AG09319 (cell line): ENCODE measurements around the gene MITF.

ENCODE experiments used
- DNase-seq: peaks from one replicate; pipeline ENCODE4 v3.0.0-alpha.2; 2010; ENCODE audit warnings: low read depth; ENCODE audit errors: extremely low read depth
- CTCF ChIP-seq: IDR thresholded peaks from 2 replicates; pipeline ENCODE4 v1.5.1; 2011; ENCODE audit warnings: low read depth, mild to moderate bottlenecking, inconsistent platforms, low read length, moderate library complexity

MITF gene

GRCh38 chr3:69842351-69842750 lies 103.1 kb downstream of the MITF start:
- TF ChIP-seq CTCF, result no peak
- no peak for DNase-seq

GRCh38 chr3:69842789-69843188 lies 103.5 kb downstream of the MITF start:
- no peak for DNase-seq

DNA sequence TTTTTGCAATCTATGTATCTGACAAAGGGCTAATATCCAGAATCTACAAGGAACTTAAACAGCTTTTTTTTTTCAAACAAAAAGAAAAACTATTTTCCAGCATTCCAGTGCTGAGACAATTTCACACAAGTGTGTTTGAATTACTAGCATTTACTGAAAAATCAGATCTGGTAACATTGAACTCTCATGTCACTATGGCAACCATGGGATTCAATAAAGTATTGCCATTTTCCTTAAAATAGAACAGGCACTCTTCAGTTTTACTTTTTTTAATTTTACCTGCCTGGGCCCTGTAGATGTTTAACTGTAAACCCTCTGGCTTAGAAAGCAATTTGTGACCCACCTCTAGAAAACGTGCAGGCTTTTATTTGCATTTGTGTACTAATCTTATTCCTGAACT lies 105.4 kb downstream of the MITF start:
- DNase-seq, result no peak
- no peak for TF ChIP-seq CTCF

More at GRCh38 chr3:69842789-69843188, 103.5 kb downstream of the MITF start:
- TF ChIP-seq CTCF, result no peak

DNA sequence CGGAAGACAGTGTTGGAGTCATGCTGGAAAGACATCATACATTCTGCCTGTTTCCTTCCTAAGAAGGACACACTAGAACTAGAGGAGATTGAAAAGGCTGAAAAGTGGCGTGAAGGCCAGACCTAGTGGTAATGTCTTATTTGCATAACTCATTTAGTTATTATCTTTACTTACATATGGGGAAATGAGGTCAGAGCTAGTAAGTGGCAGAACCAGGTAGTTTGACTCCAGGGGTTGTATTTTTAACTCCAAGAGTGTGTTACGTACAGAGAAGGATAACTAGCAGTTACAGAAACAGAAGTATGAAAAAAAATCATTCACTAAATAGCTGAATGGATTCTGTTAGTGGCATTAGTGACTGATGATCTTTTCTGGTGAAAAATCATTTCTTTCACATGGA lies 108.0 kb downstream of the MITF start:
- no peak for DNase-seq
- TF ChIP-seq CTCF, result no peak

DNA sequence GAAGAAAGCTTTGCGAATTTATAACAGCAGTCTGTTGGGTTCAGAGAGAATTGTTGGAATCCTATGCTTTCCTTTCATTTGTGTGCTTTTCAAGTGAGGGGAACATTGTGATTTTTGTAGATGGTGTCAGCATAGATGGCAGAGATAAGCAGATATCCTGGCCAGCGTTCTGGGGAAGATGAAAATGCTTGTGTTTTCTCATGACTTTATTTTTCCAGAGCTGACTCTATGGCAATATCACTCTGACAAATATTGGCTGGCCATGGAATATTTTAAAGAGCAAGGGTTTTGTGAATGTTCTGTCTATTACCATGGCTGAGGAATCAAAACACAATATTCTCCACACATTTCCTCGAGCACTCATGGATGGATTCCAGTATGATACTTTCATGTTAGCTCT lies 108.8 kb downstream of the MITF start:
- TF ChIP-seq CTCF, result no peak
- no peak for DNase-seq

DNA sequence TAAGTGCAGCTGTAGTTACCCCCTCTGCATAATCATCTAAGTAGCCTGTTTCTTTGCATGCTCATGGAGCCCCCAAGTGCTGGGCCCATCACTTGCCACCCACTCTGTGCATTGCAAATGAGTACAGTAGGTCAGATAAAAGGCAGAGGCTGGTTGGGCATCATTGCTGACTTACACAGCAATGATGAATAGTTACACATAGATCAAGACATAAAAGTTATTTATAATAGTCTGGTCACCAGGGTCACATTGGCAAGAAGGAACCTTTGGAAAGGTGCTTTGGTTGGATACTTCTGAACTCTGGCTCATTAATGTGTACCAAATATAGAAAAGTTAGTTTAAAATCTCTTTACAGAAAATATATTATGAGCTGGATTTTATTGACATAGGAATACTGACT lies 111.6 kb downstream of the MITF start:
- no peak for DNase-seq
- no peak for TF ChIP-seq CTCF

DNA sequence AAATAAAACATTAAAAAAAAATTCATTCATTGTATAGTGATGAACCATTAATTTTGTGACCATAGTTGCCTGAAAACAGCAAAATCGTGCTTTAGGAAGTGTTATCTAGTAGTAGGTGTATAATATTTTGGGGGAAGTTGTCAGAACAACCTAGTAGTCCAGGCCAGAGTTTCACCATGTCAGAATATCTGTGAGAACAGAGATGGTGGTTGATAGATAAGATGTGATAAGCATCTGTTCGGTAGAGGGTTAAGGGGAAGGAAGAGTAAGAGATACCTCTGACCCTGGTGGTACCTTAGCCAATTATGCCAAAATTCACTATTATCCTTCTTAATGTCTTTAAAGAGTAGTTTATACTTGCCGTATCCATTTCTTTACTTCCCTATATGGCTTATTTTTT lies 113.8 kb downstream of the MITF start:
- TF ChIP-seq CTCF, result no peak

More for the DNA sequence above, 113.8 kb downstream of the MITF start:
- no peak for DNase-seq
